Adrenal gland (tissue), 12 donors: ENCODE measurements around the gene HS3ST1. TPM values are rescaled to one million over a fixed set of nuclear protein-coding genes. Genes with fewer than 3 reads are reported as not detected.

Experiments
- DNase-seq, 7 donors: peaks; one replicate each; pipeline ENCODE4 v3.0.0-alpha.2; 2019 to 2020
- H3K27ac ChIP-seq, 5 donors: fragments of 200-600 bp; sonication (generic) in 4 of 5; 1 replicate in 3 of 5; 2 replicates in 2 of 5; pipeline versions ENCODE4 v1.5.1 to v1.8.0; 2016 to 2020; ENCODE audit warnings: mild to moderate bottlenecking in 1 of 5
- H3K27me3 ChIP-seq: fragments of 200-600 bp; 2 replicates; pipeline ENCODE4 v1.8.0; 2021
- H3K36me3 ChIP-seq, 2 donors: fragments of 200-600 bp; replicated peaks in 1 of 2; 1 replicate in 1 of 2; 2 replicates in 1 of 2; pipeline versions ENCODE4 v1.5.1 to v1.8.0; 2018 to 2022
- H3K4me1 ChIP-seq, 2 donors: fragments of 200-600 bp; replicated peaks in 1 of 2; 1 replicate in 1 of 2; 2 replicates in 1 of 2; pipeline versions ENCODE4 v1.5.1 to v1.8.0; 2018 to 2021
- H3K4me3 ChIP-seq, 4 donors: fragments of 200-600 bp; sonication (generic) in 3 of 4; one replicate each; pipeline ENCODE4 v1.5.1; 2016 to 2018
- H3K9me3 ChIP-seq, 3 donors: fragments of 200-600 bp; sonication (generic) in 1 of 3; replicated peaks in 1 of 3; 1 replicate in 2 of 3; 2 replicates in 1 of 3; pipeline versions ENCODE4 v1.5.1 to v1.8.0; 2016 to 2021
- CTCF ChIP-seq, 6 experiments: fragments of 450-650 bp in 4 of 6; fragments of 200-600 bp in 2 of 6; sonication (generic) in 1 of 6; IDR thresholded peaks; 1 replicate in 5 of 6; 2 replicates in 1 of 6; pipeline versions ENCODE4 v1.5.1 to v1.8.0; 2016 to 2021; ENCODE audit warnings: antibody characterized with exemption in 6 of 6, mild to moderate bottlenecking in 2 of 6, moderate library complexity in 1 of 6
- POLR2A ChIP-seq, 2 donors: fragments of 450-650 bp; IDR thresholded peaks; one replicate each; pipeline ENCODE4 v1.6.1; 2017; ENCODE audit warnings: antibody characterized with exemption in 2 of 2, mild to moderate bottlenecking in 2 of 2, moderate library complexity in 1 of 2
- WGBS, 4 donors: extraction: QIAGEN DNeasy Blood & Tissue Kit in 2 of 4; methylation state at CpG; one replicate each; pipeline versions ENCODE4 v1.1.5 to v1.1.7; 2013 to 2017; 5-methylcytosine and 5-hydroxymethylcytosine counted together
- intact Hi-C, 2 donors: fragments of 100-400 bp; cut with DNase I; formaldehyde crosslinking; loops; one replicate each; pipeline versions ENCODE4 v1.14.1 to v1.15.0; 2022 to 2023
- polyA plus RNA-seq, 3 donors: library from polyadenylated mRNA; stranded (reverse); fragments of 200-250 nt in 2 of 3; fragments of 350-450 nt in 1 of 3; fragmentation: Illumina TruSeq in 1 of 3; extraction: RNeasy Lipid Tissue Mini Kit (QIAGEN cat#74804) in 1 of 3; gene quantifications; one replicate each; pipeline ENCODE4 v1.2.3, GENCODE V29; 2013 to 2014
- total RNA-seq, 9 donors: library from RNA; depleted of rRNA in 4 of 9; stranded (reverse); fragments of >200 nt in 4 of 9; fragments of 120-200 nt in 1 of 9; fragmentation: NEBNext Ultra II Directional in 1 of 9; extraction: Animal tissue kit (Norgen Biotek cat#: 25700) in 1 of 9; gene quantifications; one replicate each; pipeline versions ENCODE4 v1.1.0 to v1.2.4, GENCODE V29; 2013 to 2023
- donor health status: healthy with polysubstance abuse.
- donor health status: Bipolar disorder and iron deficiency.
- donor health status: DM: yes; HTN: yes; CAD: no.
- donor health status: DM: no; HTN: no; CAD: no.
- donor health status: DM: no; HTN: no; CAD: no.
- donor health status: DM: yes; HTN: yes; CAD: no.

Gene HS3ST1
- total and polyA plus RNA-seq, 12 donors = 0.60 to 7.8 (median 2.4) TPM

DNA sequence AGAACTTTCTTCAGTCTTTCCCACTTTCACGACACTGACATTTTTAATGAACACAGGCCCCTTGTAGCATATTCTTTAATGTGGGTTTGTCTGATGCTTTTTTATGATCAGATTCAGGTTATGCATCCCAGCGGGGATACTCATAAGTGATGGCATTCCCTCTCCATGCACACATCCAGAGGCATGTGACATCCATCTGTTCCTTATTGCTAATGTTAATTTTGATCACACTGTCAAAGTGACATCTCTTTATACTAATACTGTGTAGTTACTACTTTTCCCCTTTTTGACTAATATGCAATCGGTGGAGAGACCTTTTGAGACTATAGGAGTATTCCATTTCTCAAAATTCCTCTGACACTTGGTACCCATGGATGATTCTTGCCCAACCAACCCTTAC, 43.8 kb upstream of the HS3ST1 start:
- no peak overlapping the region for H3K27ac ChIP-seq
- TF ChIP-seq CTCF (IDR thresholded peaks at IDR 0.05) (no peak), POLR2A (IDR thresholded peaks at IDR 0.05) (no peak)
- intact Hi-C loops = no loop called here
- no peaks in the 10 kb centered on the region for H3K36me3 ChIP-seq
- no peak overlapping the region for H3K4me3 ChIP-seq
- no peaks in the 10 kb centered on the region for H3K4me1 ChIP-seq
- WGBS, 4 donors = 85 to 97% (median 91%) methylated on average over 3 of the region's 3 CpGs
- no peak for DNase-seq
- H3K9me3 ChIP-seq = no peaks in the 10 kb centered on the region
- no peaks in the 10 kb centered on the region for H3K27me3 ChIP-seq

GRCh38 chr4:11471618-11472017, 42.9 kb upstream of the HS3ST1 start:
- Histone ChIP-seq H3K36me3 (no peaks in the 10 kb centered on the region), H3K4me3 (no peak overlapping the region), H3K9me3 (no peaks in the 10 kb centered on the region), H3K27ac (peak overlapping the region in 1 of 5 donors; percentile 30), H3K27me3 (no peaks in the 10 kb centered on the region), H3K4me1 (no peaks in the 10 kb centered on the region)
- 37 to 52% (median 48%) methylated on average over 4 of the region's 4 CpGs for WGBS, 4 donors
- TF ChIP-seq CTCF (IDR thresholded peaks at IDR 0.05) (no peak), POLR2A (IDR thresholded peaks at IDR 0.05) (no peak)
- intact Hi-C loops = no loop called here
- peak in 5 of 7 donors; percentile 21 to 62 (median 23) for DNase-seq

- Histone ChIP-seq H3K4me1 (no peaks in the 10 kb centered on the region), H3K27ac (peak overlapping the region in 1 of 5 donors; percentile 33), H3K36me3 (no peaks in the 10 kb centered on the region), H3K9me3 (no peaks in the 10 kb centered on the region), H3K27me3 (no peaks in the 10 kb centered on the region), H3K4me3 (no peak overlapping the region)
- intact Hi-C loops = no loop called here
- no peak for DNase-seq
- WGBS, 4 donors = 83 to 86% (median 85%) methylated on average over 3 of the region's 3 CpGs
- TF ChIP-seq CTCF (IDR thresholded peaks at IDR 0.05) (no peak), POLR2A (IDR thresholded peaks at IDR 0.05) (no peak)
Measured at GRCh38 chr4:11471046-11471441, 42.4 kb upstream of the HS3ST1 start.

DNA sequence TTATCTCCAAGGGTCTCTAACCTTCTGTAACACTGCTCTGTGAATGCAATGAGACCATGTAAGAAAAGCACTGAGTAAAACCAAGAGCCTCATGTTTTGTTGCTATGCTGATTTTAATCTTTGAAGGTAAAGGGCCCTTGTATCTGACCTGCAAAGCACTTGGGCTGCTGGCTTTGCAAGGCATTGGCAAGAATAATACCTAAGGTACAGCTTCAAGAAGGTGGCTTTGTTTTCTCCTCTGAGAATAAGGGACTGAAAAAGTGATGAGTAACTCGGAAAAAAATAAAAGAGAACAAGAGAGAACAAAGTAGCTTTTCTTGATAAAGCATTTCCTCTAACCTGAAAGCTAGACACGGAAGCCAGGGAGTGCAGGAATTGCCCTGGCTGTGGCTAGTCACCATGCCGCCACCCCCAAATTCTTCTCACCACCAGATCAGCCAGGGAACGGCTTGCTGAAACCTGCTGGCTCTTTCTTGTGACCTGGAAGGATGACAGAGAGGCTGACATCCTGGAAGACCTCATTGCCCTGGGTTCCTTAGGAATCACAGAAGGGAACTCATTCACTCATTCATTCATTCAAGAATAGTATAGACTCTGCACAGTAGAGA, 41.8 kb upstream of the HS3ST1 start:
- 60 to 71% (median 63%) methylated on average over 4 of the region's 4 CpGs for WGBS, 4 donors
- Histone ChIP-seq H3K4me3 (no peak overlapping the region), H3K27ac (no peak overlapping the region), H3K9me3 (no peaks in the 10 kb centered on the region), H3K36me3 (no peaks in the 10 kb centered on the region), H3K4me1 (no peaks in the 10 kb centered on the region), H3K27me3 (no peaks in the 10 kb centered on the region)
- TF ChIP-seq CTCF (IDR thresholded peaks at IDR 0.05) (no peak), POLR2A (IDR thresholded peaks at IDR 0.05) (no peak)
- DNase-seq = no peak
- intact Hi-C loops = no loop called here
